ENCODE data around the gene AEBP1. TPM values are rescaled to one million over a fixed set of nuclear protein-coding genes. Genes with fewer than 3 reads are reported as not detected.

Gene AEBP1
- total RNA-seq, 1 donor from 2014 or later = 17.2 TPM

- intact Hi-C loops (cut with micrococcal nuclease) = loop anchor here (1.0 to 5.0 kb wide), 15 partner anchors 14 to 803 kb away; partner anchors contain the start of genes AEBP1, DBNL, H2AZ2 and NUDCD3
Observed at GRCh38 chr7:44082541-44083207, 21.5 kb upstream of the AEBP1 start.

GRCh38 chr7:44083796-44084195 lies 20.3 kb upstream of the AEBP1 start:
- no peak for DNase-seq (ENCODE audit: low spot score)
- Mint-ChIP-seq H3K9me3 (no peaks in the 10 kb centered on the region), H3K4me3 (peak overlapping the region; percentile 90), H3K36me3 (ENCODE audit: low read depth) (peaks cover 10% of the 10 kb centered on the region), H3K4me1 (ENCODE audit: low read depth) (peaks cover 24% of the 10 kb centered on the region), H3K27me3 (ENCODE audit: insufficient read depth) (no peaks in the 10 kb centered on the region), H3K27ac (peak overlapping the region; percentile 42)
- intact Hi-C loops (cut with micrococcal nuclease) = loop anchor here (2.0 to 5.0 kb wide), 5 partner anchors 13 to 669 kb away; partner anchors contain the start of genes AEBP1, DBNL and UBE2D4

More at GRCh38 chr7:44082541-44083207, 21.5 kb upstream of the AEBP1 start:
- H3K36me3 Mint-ChIP-seq (ENCODE audit: low read depth) = peaks cover 19% of the 10 kb centered on the region
- peak overlapping the region; percentile 90 for H3K4me3 Mint-ChIP-seq
- peak; percentile 97 for DNase-seq (ENCODE audit: low spot score)
- H3K27me3 Mint-ChIP-seq (ENCODE audit: insufficient read depth) = no peaks in the 10 kb centered on the region
- peak overlapping the region; percentile 84 for H3K27ac Mint-ChIP-seq
- H3K4me1 Mint-ChIP-seq (ENCODE audit: low read depth) = peaks cover 28% of the 10 kb centered on the region
- H3K9me3 Mint-ChIP-seq = no peaks in the 10 kb centered on the region

GRCh38 chr7:44084701-44085100 lies 19.4 kb upstream of the AEBP1 start:
- Mint-ChIP-seq H3K27me3 (ENCODE audit: insufficient read depth) (no peaks in the 10 kb centered on the region), H3K36me3 (ENCODE audit: low read depth) (peaks cover 7% of the 10 kb centered on the region), H3K27ac (no peak overlapping the region), H3K4me1 (ENCODE audit: low read depth) (peaks cover 24% of the 10 kb centered on the region), H3K9me3 (no peaks in the 10 kb centered on the region), H3K4me3 (no peak overlapping the region)
- no peak for DNase-seq (ENCODE audit: low spot score)
- intact Hi-C loops (cut with micrococcal nuclease) = loop anchor here (5.0 kb wide), 1 partner anchor 668 kb away; no protein-coding TSS in a partner anchor

GRCh38 chr7:44085546-44085945 lies 18.6 kb upstream of the AEBP1 start:
- Mint-ChIP-seq H3K36me3 (ENCODE audit: low read depth) (peaks cover 7% of the 10 kb centered on the region), H3K4me1 (ENCODE audit: low read depth) (peaks cover 24% of the 10 kb centered on the region), H3K27ac (no peak overlapping the region), H3K4me3 (no peak overlapping the region), H3K9me3 (no peaks in the 10 kb centered on the region), H3K27me3 (ENCODE audit: insufficient read depth) (no peaks in the 10 kb centered on the region)
- DNase-seq (ENCODE audit: low spot score) = no peak
- intact Hi-C loops (cut with micrococcal nuclease) = no loop called here

GRCh38 chr7:44086627-44087026 lies 17.5 kb upstream of the AEBP1 start:
- H3K36me3 Mint-ChIP-seq (ENCODE audit: low read depth) = no peaks in the 10 kb centered on the region
- H3K4me1 Mint-ChIP-seq (ENCODE audit: low read depth) = peaks cover 14% of the 10 kb centered on the region
- H3K27me3 Mint-ChIP-seq (ENCODE audit: insufficient read depth) = no peaks in the 10 kb centered on the region
- intact Hi-C loops (cut with micrococcal nuclease) = no loop called here
- H3K4me3 Mint-ChIP-seq = no peak overlapping the region
- no peak for DNase-seq (ENCODE audit: low spot score)
- no peaks in the 10 kb centered on the region for H3K9me3 Mint-ChIP-seq
- no peak overlapping the region for H3K27ac Mint-ChIP-seq

GRCh38 chr7:44087911-44088838 lies 16.0 kb upstream of the AEBP1 start:
- Mint-ChIP-seq H3K27ac (no peak overlapping the region), H3K9me3 (no peaks in the 10 kb centered on the region), H3K36me3 (ENCODE audit: low read depth) (no peaks in the 10 kb centered on the region), H3K4me3 (no peak overlapping the region), H3K4me1 (ENCODE audit: low read depth) (peaks cover 9% of the 10 kb centered on the region), H3K27me3 (ENCODE audit: insufficient read depth) (no peaks in the 10 kb centered on the region)
- intact Hi-C loops (cut with micrococcal nuclease) = no loop called here
- no peak for DNase-seq (ENCODE audit: low spot score)

GRCh38 chr7:44093102-44093641 lies 11.0 kb upstream of the AEBP1 start:
- no peak for DNase-seq (ENCODE audit: low spot score)
- no peaks in the 10 kb centered on the region for H3K9me3 Mint-ChIP-seq
- peaks cover 2% of the 10 kb centered on the region for H3K27me3 Mint-ChIP-seq (ENCODE audit: insufficient read depth)
- no peak overlapping the region for H3K27ac Mint-ChIP-seq
- H3K36me3 Mint-ChIP-seq (ENCODE audit: low read depth) = no peaks in the 10 kb centered on the region
- no peak overlapping the region for H3K4me3 Mint-ChIP-seq
- intact Hi-C loops (cut with micrococcal nuclease) = no loop called here
- H3K4me1 Mint-ChIP-seq (ENCODE audit: low read depth) = peaks cover 18% of the 10 kb centered on the region

- Mint-ChIP-seq H3K4me1 (ENCODE audit: low read depth) (peaks cover 18% of the 10 kb centered on the region), H3K9me3 (no peaks in the 10 kb centered on the region), H3K4me3 (no peak overlapping the region), H3K27me3 (ENCODE audit: insufficient read depth) (peaks cover 2% of the 10 kb centered on the region), H3K36me3 (ENCODE audit: low read depth) (no peaks in the 10 kb centered on the region), H3K27ac (no peak overlapping the region)
- DNase-seq (ENCODE audit: low spot score) = no peak
- intact Hi-C loops (cut with micrococcal nuclease) = no loop called here
Observed at GRCh38 chr7:44094365-44094764, 9.8 kb upstream of the AEBP1 start.

GRCh38 chr7:44094883-44095592 lies 9.1 kb upstream of the AEBP1 start:
- peaks cover 2% of the 10 kb centered on the region for H3K27me3 Mint-ChIP-seq (ENCODE audit: insufficient read depth)
- intact Hi-C loops (cut with micrococcal nuclease) = no loop called here

GRCh38 chr7:44095781-44096180 lies 8.4 kb upstream of the AEBP1 start:
- H3K27ac Mint-ChIP-seq = no peak overlapping the region
- H3K4me3 Mint-ChIP-seq = no peak overlapping the region
- H3K4me1 Mint-ChIP-seq (ENCODE audit: low read depth) = peaks cover 18% of the 10 kb centered on the region
- intact Hi-C loops (cut with micrococcal nuclease) = loop anchor here (2.0 kb wide), 1 partner anchor 13 kb away; the partner anchor contains the start of gene POLM
- no peaks in the 10 kb centered on the region for H3K36me3 Mint-ChIP-seq (ENCODE audit: low read depth)
- no peak for DNase-seq (ENCODE audit: low spot score)
- H3K9me3 Mint-ChIP-seq = no peaks in the 10 kb centered on the region
- peaks cover 2% of the 10 kb centered on the region for H3K27me3 Mint-ChIP-seq (ENCODE audit: insufficient read depth)

More at GRCh38 chr7:44094883-44095592, 9.1 kb upstream of the AEBP1 start:
- Mint-ChIP-seq H3K4me3 (no peak overlapping the region), H3K4me1 (ENCODE audit: low read depth) (peaks cover 18% of the 10 kb centered on the region), H3K27ac (no peak overlapping the region), H3K9me3 (no peaks in the 10 kb centered on the region), H3K36me3 (ENCODE audit: low read depth) (no peaks in the 10 kb centered on the region)
- DNase-seq (ENCODE audit: low spot score) = no peak

- Mint-ChIP-seq H3K4me3 (no peak overlapping the region), H3K27ac (peak overlapping the region; percentile 40), H3K27me3 (ENCODE audit: insufficient read depth) (peaks cover 2% of the 10 kb centered on the region), H3K9me3 (no peaks in the 10 kb centered on the region), H3K4me1 (ENCODE audit: low read depth) (peaks cover 18% of the 10 kb centered on the region), H3K36me3 (ENCODE audit: low read depth) (no peaks in the 10 kb centered on the region)
- intact Hi-C loops (cut with micrococcal nuclease) = loop anchor here (2.0 kb wide), 1 partner anchor 14 kb away; the partner anchor contains the start of gene POLM
- DNase-seq (ENCODE audit: low spot score) = no peak
Observed at GRCh38 chr7:44096326-44096881, 7.7 kb upstream of the AEBP1 start.
